Stomach (tissue), 4 donors: ENCODE data around the gene ZNF92.

Source experiments
- CTCF ChIP-seq, 7 experiments: fragments of 450-650 bp in 4 of 7; fragments of 200-600 bp in 3 of 7; sonication (generic) in 3 of 7; IDR thresholded peaks; one replicate each; pipeline ENCODE4 v1.5.1; 2016 to 2019; ENCODE audit warnings: antibody characterized with exemption in 7 of 7, control low read depth in 2 of 7, mild to moderate bottlenecking in 1 of 7
- POLR2AphosphoS5 ChIP-seq, 3 donors: sonication (generic); formaldehyde crosslinking; IDR thresholded peaks; one replicate each; pipeline ENCODE4 v1.6.1; 2016; ENCODE audit warnings: antibody characterized with exemption in 3 of 3

DNA sequence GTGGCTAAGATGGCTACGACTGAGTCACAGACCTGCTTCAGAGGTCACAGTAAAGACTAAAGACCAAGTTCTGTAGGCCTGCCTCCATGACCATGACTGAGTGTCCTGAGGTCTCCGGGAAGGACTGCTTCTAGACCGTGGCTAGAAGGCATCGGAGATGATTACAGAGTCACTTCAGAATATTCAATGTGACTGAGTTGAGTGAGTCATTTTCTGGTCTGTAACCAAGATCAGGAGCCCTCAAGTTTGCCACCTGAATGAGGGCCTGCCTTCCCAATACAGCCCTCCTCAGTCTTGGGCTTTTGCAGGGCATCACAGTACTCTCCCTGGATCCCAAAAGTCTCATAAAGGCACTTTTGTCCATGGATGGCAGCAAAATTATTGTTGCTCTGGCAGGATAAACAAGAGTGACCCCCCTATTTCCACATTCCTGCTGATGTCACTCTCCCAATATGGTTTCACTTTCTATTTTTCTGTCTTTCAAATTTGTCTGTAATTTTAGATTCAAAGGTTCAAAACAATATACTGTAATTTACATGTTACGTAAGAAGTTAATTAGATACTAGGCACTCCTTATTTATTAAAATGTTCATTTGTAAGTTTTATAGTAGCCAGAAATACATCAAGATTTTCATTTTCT, 47.7 kb upstream of the ZNF92 start:
- TF ChIP-seq CTCF (IDR thresholded peaks at IDR 0.05) (no peak), POLR2AphosphoS5 (IDR thresholded peaks at IDR 0.05) (no peak)
